ENCODE data around the gene OSBPL6.
A peak's percentile ranks its signal among the peaks of the same experiment; 100 is the strongest.

Gene OSBPL6

GRCh38 chr2:178265851-178266250 is 71.5 kb downstream of the OSBPL6 start:
- TF ChIP-seq CTCF (IDR thresholded peaks at IDR 0.05), result no peak
- Mint-ChIP-seq H3K27me3 (ENCODE audit: low read depth, poor library complexity) (no peaks in the 10 kb centered on the region), H3K4me1 (peaks cover 6% of the 10 kb centered on the region), H3K36me3 (ENCODE audit: low read depth) (no peaks in the 10 kb centered on the region), H3K4me3 (no peak overlapping the region), H3K27ac (peak overlapping the region; percentile 75), H3K9me3 (no peaks in the 10 kb centered on the region)
- DNase-seq, result no peak

- Mint-ChIP-seq H3K4me3 (no peak overlapping the region), H3K9me3 (no peaks in the 10 kb centered on the region), H3K36me3 (ENCODE audit: low read depth) (no peaks in the 10 kb centered on the region), H3K27ac (no peak overlapping the region), H3K27me3 (ENCODE audit: low read depth, poor library complexity) (no peaks in the 10 kb centered on the region), H3K4me1 (peaks cover 6% of the 10 kb centered on the region)
- no peak for TF ChIP-seq CTCF (IDR thresholded peaks at IDR 0.05)
- no peak for DNase-seq
Observed at GRCh38 chr2:178266445-178266844, 72.1 kb downstream of the OSBPL6 start.

GRCh38 chr2:178267660-178268059 is 73.3 kb downstream of the OSBPL6 start:
- no peaks in the 10 kb centered on the region for H3K36me3 Mint-ChIP-seq (ENCODE audit: low read depth)
- no peak overlapping the region for H3K4me3 Mint-ChIP-seq
- no peaks in the 10 kb centered on the region for H3K27me3 Mint-ChIP-seq (ENCODE audit: low read depth, poor library complexity)
- DNase-seq, result no peak
- H3K27ac Mint-ChIP-seq, result no peak overlapping the region
- H3K9me3 Mint-ChIP-seq, result no peaks in the 10 kb centered on the region
- TF ChIP-seq CTCF (IDR thresholded peaks at IDR 0.05), result no peak
- peaks cover 6% of the 10 kb centered on the region for H3K4me1 Mint-ChIP-seq

GRCh38 chr2:178268435-178268834 is 74.1 kb downstream of the OSBPL6 start:
- no peak overlapping the region for H3K27ac Mint-ChIP-seq
- no peak for DNase-seq
- H3K4me3 Mint-ChIP-seq, result no peak overlapping the region
- H3K9me3 Mint-ChIP-seq, result no peaks in the 10 kb centered on the region
- peaks cover 6% of the 10 kb centered on the region for H3K4me1 Mint-ChIP-seq
- H3K36me3 Mint-ChIP-seq (ENCODE audit: low read depth), result no peaks in the 10 kb centered on the region
- no peak for TF ChIP-seq CTCF (IDR thresholded peaks at IDR 0.05)
- H3K27me3 Mint-ChIP-seq (ENCODE audit: low read depth, poor library complexity), result no peaks in the 10 kb centered on the region

GRCh38 chr2:178269438-178270224 is 75.3 kb downstream of the OSBPL6 start:
- H3K9me3 Mint-ChIP-seq, result no peaks in the 10 kb centered on the region
- no peak overlapping the region for H3K27ac Mint-ChIP-seq

More at GRCh38 chr2:178269438-178270224, 75.3 kb downstream of the OSBPL6 start:
- no peak for DNase-seq
- no peak overlapping the region for H3K4me3 Mint-ChIP-seq
- H3K36me3 Mint-ChIP-seq (ENCODE audit: low read depth), result no peaks in the 10 kb centered on the region
- TF ChIP-seq CTCF (IDR thresholded peaks at IDR 0.05), result no peak
- H3K27me3 Mint-ChIP-seq (ENCODE audit: low read depth, poor library complexity), result no peaks in the 10 kb centered on the region
- H3K4me1 Mint-ChIP-seq, result peaks cover 6% of the 10 kb centered on the region
